22Rv1 (cell line): ENCODE results near the gene SUSD4.

ENCODE experiments used
- H3K27ac ChIP-seq: fragments of 450-650 bp; 2 replicates; pipeline ENCODE4 v1.5.1; 2017
- ZFX ChIP-seq: fragments of 450-650 bp; IDR thresholded peaks from 2 replicates; pipeline ENCODE4 v1.6.1; 2017; ENCODE audit warnings: antibody characterized with exemption, borderline replicate concordance
- TF ChIP-seq, protein P1 (sequence below): fragments of 450-650 bp; IDR thresholded peaks from 2 replicates; pipeline ENCODE4 v1.5.1; 2017; ENCODE audit warnings: mild to moderate bottlenecking

The SUSD4 gene

GRCh38 chr1:223209992-223210787 lies 153.8 kb downstream of the SUSD4 start:
- TF ChIP-seq, protein P1, sequence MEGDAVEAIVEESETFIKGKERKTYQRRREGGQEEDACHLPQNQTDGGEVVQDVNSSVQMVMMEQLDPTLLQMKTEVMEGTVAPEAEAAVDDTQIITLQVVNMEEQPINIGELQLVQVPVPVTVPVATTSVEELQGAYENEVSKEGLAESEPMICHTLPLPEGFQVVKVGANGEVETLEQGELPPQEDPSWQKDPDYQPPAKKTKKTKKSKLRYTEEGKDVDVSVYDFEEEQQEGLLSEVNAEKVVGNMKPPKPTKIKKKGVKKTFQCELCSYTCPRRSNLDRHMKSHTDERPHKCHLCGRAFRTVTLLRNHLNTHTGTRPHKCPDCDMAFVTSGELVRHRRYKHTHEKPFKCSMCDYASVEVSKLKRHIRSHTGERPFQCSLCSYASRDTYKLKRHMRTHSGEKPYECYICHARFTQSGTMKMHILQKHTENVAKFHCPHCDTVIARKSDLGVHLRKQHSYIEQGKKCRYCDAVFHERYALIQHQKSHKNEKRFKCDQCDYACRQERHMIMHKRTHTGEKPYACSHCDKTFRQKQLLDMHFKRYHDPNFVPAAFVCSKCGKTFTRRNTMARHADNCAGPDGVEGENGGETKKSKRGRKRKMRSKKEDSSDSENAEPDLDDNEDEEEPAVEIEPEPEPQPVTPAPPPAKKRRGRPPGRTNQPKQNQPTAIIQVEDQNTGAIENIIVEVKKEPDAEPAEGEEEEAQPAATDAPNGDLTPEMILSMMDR: no peak
- no peak for TF ChIP-seq ZFX
- H3K27ac ChIP-seq: no peak overlapping the region

- TF ChIP-seq, protein P1: no peak
- no peak for TF ChIP-seq ZFX
These were observed 154.6 kb downstream of the SUSD4 start for GRCh38 chr1:223209293-223209898.

GRCh38 chr1:223208164-223209076 lies 155.6 kb downstream of the SUSD4 start:
- TF ChIP-seq, protein P1: no peak
- TF ChIP-seq ZFX: no peak
- no peak overlapping the region for H3K27ac ChIP-seq

More at GRCh38 chr1:223209293-223209898, 154.6 kb downstream of the SUSD4 start:
- H3K27ac ChIP-seq: no peak overlapping the region

DNA sequence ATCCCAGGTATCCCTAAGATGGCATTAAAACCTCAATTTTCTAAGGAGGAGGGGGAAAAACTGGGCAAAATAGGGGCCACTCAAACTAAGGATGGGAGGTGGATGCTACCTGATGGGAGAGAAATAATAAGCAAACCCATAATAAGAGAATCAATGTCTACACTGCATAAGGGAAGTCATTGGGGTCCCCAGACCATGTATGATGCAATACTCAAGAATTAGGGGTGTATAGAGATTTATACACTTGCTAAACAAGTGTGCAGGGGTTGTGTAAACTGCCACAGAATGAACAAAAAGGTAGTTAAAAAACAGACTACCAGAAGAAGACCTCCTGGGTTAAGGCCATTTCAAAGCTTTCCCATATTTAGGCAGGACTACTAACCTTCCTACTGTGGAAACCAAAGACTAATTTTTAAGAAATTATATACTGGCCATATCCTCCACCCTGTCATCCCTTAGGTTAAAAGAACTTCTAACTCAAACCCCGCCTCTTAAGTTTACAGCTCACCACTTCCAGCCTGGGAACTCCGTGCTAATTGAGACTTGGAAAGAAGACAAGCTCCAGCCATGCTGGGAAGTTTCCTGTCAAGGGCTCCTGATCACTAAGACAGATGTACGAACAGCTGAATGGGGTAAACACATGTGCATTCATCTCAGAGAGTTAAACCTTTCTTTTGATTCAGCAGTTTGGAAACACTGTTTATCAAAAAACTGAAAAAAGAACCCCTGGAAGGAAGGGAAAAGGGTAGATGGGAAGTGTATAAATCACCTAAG lies 156.5 kb downstream of the SUSD4 start:
- TF ChIP-seq ZFX: no peak
- TF ChIP-seq, protein P1: no peak
- no peak overlapping the region for H3K27ac ChIP-seq

DNA sequence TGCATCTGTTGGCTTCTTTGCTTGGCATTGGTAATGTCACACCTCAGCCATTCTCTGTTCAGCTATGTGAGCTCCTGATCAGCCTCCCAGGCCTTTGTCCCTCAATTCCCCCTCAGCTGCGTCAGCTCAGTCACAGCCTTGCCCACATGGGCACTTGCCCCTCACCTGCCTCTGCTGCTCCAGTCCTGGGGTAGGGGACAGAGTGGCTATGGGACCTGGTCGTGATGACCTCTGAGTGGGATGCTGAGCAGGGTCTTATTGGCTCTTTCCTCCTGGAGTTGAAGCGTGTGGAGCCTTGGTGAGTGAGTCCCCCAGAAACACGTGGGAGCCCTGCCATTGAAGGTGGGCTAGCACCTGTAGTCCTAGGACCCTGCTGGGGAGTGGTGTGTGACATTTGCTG lies 159.6 kb downstream of the SUSD4 start:
- H3K27ac ChIP-seq: no peak overlapping the region
- TF ChIP-seq, protein P1: no peak
- no peak for TF ChIP-seq ZFX

GRCh38 chr1:223203694-223204093 lies 160.3 kb downstream of the SUSD4 start:
- no peak for TF ChIP-seq ZFX
- TF ChIP-seq, protein P1: no peak
- H3K27ac ChIP-seq: no peak overlapping the region
